WTC11 (cell line): Measurements from ENCODE around the gene NNAT. TPM values are rescaled to one million over a fixed set of nuclear protein-coding genes. Genes with fewer than 3 reads are reported as not detected.

Experiments
- ATAC-seq: fragments of 200-7000 bp; cut with Tn5 transposase; 2 replicates; pipeline ENCODE4 v1.10.0; 2021; ENCODE audit warnings: mild to moderate bottlenecking, moderate library complexity
- CTCF ChIA-PET: fragments of 300-600 bp; sonication (Branson Sonifier 250); formaldehyde crosslinking; loops from one replicate; lab custom pipeline; 2021; ENCODE audit warnings: antibody characterized with exemption; lab: Charles Lee
- POLR2A ChIA-PET: fragments of 350-600 bp; sonication (Branson Sonifier 250); formaldehyde crosslinking; loops from one replicate; lab custom pipeline; 2021; ENCODE audit warnings: antibody characterized with exemption; lab: Charles Lee
- DNase-seq: peaks from one replicate; pipeline ENCODE4 v3.0.0; 2021; ENCODE audit warnings: low spot score
- H3K27ac Mint-ChIP-seq: 2 replicates; pipeline ENCODE4 v1.8.0; 2021; ENCODE audit warnings: mixed read lengths
- H3K27me3 Mint-ChIP-seq: 2 replicates; pipeline ENCODE4 v1.8.0; 2021; ENCODE audit warnings: low read depth, mild to moderate bottlenecking, moderate library complexity, mixed read lengths
- H3K36me3 Mint-ChIP-seq: 2 replicates; pipeline ENCODE4 v1.8.0; 2021; ENCODE audit warnings: mixed read lengths
- H3K4me1 Mint-ChIP-seq: 2 replicates; pipeline ENCODE4 v1.8.0; 2022; ENCODE audit warnings: mixed read lengths
- H3K4me3 Mint-ChIP-seq: 2 replicates; pipeline ENCODE4 v1.8.0; 2021; ENCODE audit warnings: mild to moderate bottlenecking, moderate library complexity, mixed read lengths
- H3K9me3 Mint-ChIP-seq: 2 replicates; pipeline ENCODE4 v1.8.0; 2021; ENCODE audit warnings: mixed read lengths
- CTCF ChIP-seq: fragments of 200-600 bp; IDR thresholded peaks from 2 replicates; pipeline ENCODE4 v1.8.0; 2022; ENCODE audit warnings: antibody characterized with exemption
- E2F1 ChIP-seq: sonication (generic); formaldehyde crosslinking; IDR thresholded peaks from 2 replicates; pipeline ENCODE4 v1.8.0; 2022; ENCODE audit warnings: mild to moderate bottlenecking, missing genetic modification reagents
- E2F5 ChIP-seq: sonication (generic); formaldehyde crosslinking; IDR thresholded peaks from 2 replicates; pipeline ENCODE4 v1.8.1; 2022; ENCODE audit warnings: mild to moderate bottlenecking, moderate library complexity, missing genetic modification reagents
- ELF4 ChIP-seq: sonication (generic); formaldehyde crosslinking; IDR thresholded peaks from 2 replicates; pipeline ENCODE4 v1.8.1; 2022; ENCODE audit warnings: low read depth, mild to moderate bottlenecking, moderate library complexity, missing genetic modification reagents
- GABPB1 ChIP-seq: sonication (generic); formaldehyde crosslinking; IDR thresholded peaks from 2 replicates; pipeline ENCODE4 v1.8.1; 2023; ENCODE audit warnings: mild to moderate bottlenecking, missing genetic modification reagents
- NR3C1 ChIP-seq: sonication (generic); formaldehyde crosslinking; conservative IDR thresholded peaks from 2 replicates; pipeline ENCODE4 v1.8.1; 2023; ENCODE audit warnings: low read depth, mild to moderate bottlenecking, missing genetic modification reagents
- RORB ChIP-seq: fragments of 250-450 bp; sonication (Bioruptor Pico); IDR thresholded peaks from 2 replicates; pipeline ENCODE4 v1.9.0; 2021; ENCODE audit warnings: mild to moderate bottlenecking
- SMAD4 ChIP-seq: sonication (generic); formaldehyde crosslinking; IDR thresholded peaks from 2 replicates; pipeline ENCODE4 v1.8.0; 2022; ENCODE audit warnings: mild to moderate bottlenecking, missing genetic modification reagents
- ZNF317 ChIP-seq: sonication (generic); formaldehyde crosslinking; IDR thresholded peaks from 2 replicates; pipeline ENCODE4 v1.8.1; 2023; ENCODE audit warnings: low read depth, mild to moderate bottlenecking, moderate library complexity, missing genetic modification reagents, borderline replicate concordance
- ZNF396 ChIP-seq: fragments of 250-450 bp; sonication (Bioruptor Pico); IDR thresholded peaks from 2 replicates; pipeline ENCODE4 v1.8.0; 2021; ENCODE audit warnings: mild to moderate bottlenecking, moderate library complexity, borderline replicate concordance
- ZNF423 ChIP-seq: fragments of 250-450 bp; sonication (Bioruptor Pico); IDR thresholded peaks from 2 replicates; pipeline ENCODE4 v2.1.2; 2022; ENCODE audit warnings: mild to moderate bottlenecking, moderate library complexity
- total RNA-seq: library from RNA; stranded (reverse); gene quantifications from 3 replicates; pipeline ENCODE4 v1.2.3, GENCODE V29; 2021
- TF ChIP-seq, protein P1 (sequence below): sonication (generic); formaldehyde crosslinking; conservative IDR thresholded peaks from 2 replicates; pipeline ENCODE4 v1.8.1; 2023; ENCODE audit warnings: mild to moderate bottlenecking, low read depth, missing genetic modification reagents, moderate library complexity
- TF ChIP-seq, protein P2 (sequence below): fragments of 250-450 bp; sonication (Bioruptor Pico); IDR thresholded peaks from 2 replicates; pipeline ENCODE4 v1.9.0; 2021; ENCODE audit warnings: mild to moderate bottlenecking, borderline replicate concordance

The NNAT gene
- total RNA-seq, 1 experiment from 2014 or later = 90.0 TPM

DNA sequence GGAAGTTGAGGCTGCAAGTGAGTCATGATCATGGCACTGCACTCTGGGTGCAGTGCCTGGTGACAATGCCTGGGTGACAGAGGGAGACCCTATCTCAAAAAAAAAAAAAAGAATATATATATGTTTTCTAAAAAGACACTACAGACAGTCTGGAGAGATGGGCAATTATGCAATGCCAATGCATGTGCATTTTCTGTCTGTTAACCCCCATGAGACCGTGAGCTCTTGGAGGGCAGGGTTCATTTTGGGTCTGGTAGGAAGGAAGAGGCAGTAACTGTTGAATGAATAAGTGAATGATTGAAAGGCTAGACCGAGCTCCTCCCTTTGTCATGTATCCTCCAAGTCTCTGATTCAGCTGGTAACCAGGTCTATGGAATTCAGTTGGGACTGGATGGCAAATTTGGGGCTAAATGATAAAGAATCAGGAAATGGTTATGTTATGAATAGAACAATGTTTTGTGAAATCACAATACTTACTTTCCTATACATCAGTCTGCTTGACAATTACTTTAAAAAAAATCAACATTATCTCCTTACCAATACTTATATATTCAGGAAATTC, 12.2 kb downstream of the NNAT start:
- no peak for DNase-seq
- ChIA-PET POLR2A (interaction anchor here (1.0 kb wide), 1 partner anchor 137 kb away, joined by 3 read pairs; no protein-coding TSS in a partner anchor), CTCF (interaction anchor here (1.1 to 5.4 kb wide), 5 partner anchors 137 to 337 kb away, joined by 3 to 28 read pairs (median 5); no protein-coding TSS in a partner anchor)
- no peak overlapping the region for H3K27ac Mint-ChIP-seq
- H3K4me1 Mint-ChIP-seq = peaks cover 27% of the 10 kb centered on the region
- no peaks in the 10 kb centered on the region for H3K9me3 Mint-ChIP-seq
- ATAC-seq = no peak
- no peak overlapping the region for H3K4me3 Mint-ChIP-seq
- H3K36me3 Mint-ChIP-seq = no peaks in the 10 kb centered on the region
- TF ChIP-seq SMAD4 (CRISPR knock-in tag) (no peak), ZNF317 (CRISPR knock-in tag) (no peak), E2F5 (CRISPR knock-in tag) (no peak), ZNF396 (CRISPR knock-in tag) (no peak), E2F1 (CRISPR knock-in tag) (no peak), NR3C1 (CRISPR knock-in tag) (no peak)
- TF ChIP-seq, protein P1, sequence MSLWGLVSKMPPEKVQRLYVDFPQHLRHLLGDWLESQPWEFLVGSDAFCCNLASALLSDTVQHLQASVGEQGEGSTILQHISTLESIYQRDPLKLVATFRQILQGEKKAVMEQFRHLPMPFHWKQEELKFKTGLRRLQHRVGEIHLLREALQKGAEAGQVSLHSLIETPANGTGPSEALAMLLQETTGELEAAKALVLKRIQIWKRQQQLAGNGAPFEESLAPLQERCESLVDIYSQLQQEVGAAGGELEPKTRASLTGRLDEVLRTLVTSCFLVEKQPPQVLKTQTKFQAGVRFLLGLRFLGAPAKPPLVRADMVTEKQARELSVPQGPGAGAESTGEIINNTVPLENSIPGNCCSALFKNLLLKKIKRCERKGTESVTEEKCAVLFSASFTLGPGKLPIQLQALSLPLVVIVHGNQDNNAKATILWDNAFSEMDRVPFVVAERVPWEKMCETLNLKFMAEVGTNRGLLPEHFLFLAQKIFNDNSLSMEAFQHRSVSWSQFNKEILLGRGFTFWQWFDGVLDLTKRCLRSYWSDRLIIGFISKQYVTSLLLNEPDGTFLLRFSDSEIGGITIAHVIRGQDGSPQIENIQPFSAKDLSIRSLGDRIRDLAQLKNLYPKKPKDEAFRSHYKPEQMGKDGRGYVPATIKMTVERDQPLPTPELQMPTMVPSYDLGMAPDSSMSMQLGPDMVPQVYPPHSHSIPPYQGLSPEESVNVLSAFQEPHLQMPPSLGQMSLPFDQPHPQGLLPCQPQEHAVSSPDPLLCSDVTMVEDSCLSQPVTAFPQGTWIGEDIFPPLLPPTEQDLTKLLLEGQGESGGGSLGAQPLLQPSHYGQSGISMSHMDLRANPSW (CRISPR knock-in tag) = no peak
- H3K27me3 Mint-ChIP-seq = no peaks in the 10 kb centered on the region

DNA sequence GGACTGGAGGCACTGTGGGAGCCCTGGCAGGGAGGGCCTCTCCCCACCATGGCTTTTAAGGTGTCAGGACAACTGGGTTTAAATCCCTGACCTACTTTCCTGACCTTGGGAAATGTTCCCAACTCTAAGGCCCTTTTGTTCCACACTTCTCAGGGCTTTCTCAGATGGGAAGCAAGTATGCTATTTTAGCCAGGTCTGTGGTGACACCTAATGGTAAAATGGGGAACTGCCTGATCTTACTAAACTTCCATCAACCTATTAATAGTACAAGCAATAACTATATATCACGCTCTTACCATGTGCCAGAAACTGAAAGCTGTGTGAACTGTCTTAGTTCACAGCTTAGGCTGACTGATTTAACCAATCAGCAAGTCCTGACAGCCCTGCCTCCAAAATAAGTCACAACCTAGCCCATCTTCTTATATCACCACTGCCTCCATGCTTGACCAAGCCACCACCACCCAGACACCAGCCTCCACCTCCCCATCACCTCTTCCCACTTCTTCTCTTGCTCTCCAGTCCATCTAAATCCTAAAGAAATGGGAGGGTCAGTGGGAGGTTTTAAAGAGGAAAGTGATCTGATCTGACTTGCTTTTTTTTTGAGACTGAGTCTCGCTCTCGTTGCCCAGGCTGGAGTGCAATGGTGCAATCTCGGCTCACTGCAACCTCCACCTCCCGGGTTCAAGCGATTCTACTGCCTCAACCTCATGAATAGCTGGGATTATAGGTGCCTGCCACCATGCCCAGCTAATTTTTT, 13.5 kb downstream of the NNAT start:
- Mint-ChIP-seq H3K4me3 (no peak overlapping the region), H3K9me3 (no peaks in the 10 kb centered on the region), H3K36me3 (no peaks in the 10 kb centered on the region), H3K27ac (no peak overlapping the region)
- ATAC-seq (peak; percentile 89), DNase-seq (no peak)
- POLR2A ChIA-PET = no interaction called here
- no peak for TF ChIP-seq RORB (CRISPR knock-in tag)
- peak; percentile 80 for TF ChIP-seq CTCF
- TF ChIP-seq, all 79 proteins: peak for 1
- CTCF ChIA-PET = interaction anchor here (0.7 to 5.4 kb wide), 5 partner anchors 9 to 339 kb away, joined by 3 to 28 read pairs (median 5); no protein-coding TSS in a partner anchor
- H3K27me3 Mint-ChIP-seq = no peaks in the 10 kb centered on the region
- peaks cover 20% of the 10 kb centered on the region for H3K4me1 Mint-ChIP-seq

DNA sequence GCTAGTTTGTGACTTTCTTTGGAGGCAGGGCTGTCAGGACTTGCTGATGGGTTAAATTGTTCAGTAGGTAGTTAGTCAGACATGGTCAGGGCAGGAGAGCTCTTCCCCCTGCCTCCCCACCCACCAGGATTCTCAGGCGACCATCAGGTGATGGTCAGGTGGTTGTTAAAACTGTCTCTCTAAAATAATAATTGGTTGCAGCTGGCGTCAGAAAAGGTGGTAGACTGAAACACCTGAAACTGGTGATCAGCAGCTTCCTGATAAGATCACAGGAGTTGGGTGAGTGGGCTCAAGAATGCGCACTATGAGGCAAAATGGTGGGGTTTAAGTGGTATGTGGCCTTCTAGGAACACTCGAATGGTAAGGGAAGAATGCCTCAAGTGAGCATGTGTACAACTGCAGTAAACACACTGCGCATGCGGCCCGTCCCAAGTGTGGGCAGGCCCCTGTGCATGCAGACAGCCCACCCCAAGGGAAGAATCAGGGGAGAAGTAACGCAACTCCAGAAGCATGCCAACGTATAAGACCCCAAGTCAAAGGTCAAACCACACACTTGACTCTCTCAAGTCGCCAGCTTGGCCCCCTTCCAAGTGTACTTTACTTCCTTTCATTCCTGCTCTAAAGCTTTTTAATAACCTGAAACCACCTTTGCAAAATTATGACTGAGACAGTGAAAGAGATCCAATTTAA, 14.5 kb downstream of the NNAT start:
- no peak for ATAC-seq
- TF ChIP-seq ELF4 (CRISPR knock-in tag) = no peak
- TF ChIP-seq NR3C1 (CRISPR knock-in tag) = no peak
- TF ChIP-seq ZNF396 (CRISPR knock-in tag) = no peak
- TF ChIP-seq, protein P2, sequence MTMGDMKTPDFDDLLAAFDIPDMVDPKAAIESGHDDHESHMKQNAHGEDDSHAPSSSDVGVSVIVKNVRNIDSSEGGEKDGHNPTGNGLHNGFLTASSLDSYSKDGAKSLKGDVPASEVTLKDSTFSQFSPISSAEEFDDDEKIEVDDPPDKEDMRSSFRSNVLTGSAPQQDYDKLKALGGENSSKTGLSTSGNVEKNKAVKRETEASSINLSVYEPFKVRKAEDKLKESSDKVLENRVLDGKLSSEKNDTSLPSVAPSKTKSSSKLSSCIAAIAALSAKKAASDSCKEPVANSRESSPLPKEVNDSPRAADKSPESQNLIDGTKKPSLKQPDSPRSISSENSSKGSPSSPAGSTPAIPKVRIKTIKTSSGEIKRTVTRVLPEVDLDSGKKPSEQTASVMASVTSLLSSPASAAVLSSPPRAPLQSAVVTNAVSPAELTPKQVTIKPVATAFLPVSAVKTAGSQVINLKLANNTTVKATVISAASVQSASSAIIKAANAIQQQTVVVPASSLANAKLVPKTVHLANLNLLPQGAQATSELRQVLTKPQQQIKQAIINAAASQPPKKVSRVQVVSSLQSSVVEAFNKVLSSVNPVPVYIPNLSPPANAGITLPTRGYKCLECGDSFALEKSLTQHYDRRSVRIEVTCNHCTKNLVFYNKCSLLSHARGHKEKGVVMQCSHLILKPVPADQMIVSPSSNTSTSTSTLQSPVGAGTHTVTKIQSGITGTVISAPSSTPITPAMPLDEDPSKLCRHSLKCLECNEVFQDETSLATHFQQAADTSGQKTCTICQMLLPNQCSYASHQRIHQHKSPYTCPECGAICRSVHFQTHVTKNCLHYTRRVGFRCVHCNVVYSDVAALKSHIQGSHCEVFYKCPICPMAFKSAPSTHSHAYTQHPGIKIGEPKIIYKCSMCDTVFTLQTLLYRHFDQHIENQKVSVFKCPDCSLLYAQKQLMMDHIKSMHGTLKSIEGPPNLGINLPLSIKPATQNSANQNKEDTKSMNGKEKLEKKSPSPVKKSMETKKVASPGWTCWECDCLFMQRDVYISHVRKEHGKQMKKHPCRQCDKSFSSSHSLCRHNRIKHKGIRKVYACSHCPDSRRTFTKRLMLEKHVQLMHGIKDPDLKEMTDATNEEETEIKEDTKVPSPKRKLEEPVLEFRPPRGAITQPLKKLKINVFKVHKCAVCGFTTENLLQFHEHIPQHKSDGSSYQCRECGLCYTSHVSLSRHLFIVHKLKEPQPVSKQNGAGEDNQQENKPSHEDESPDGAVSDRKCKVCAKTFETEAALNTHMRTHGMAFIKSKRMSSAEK (CRISPR knock-in tag) = no peak
- no peak for TF ChIP-seq GABPB1 (CRISPR knock-in tag)
- TF ChIP-seq ZNF423 = no peak

More for the DNA sequence above, 14.5 kb downstream of the NNAT start:
- Mint-ChIP-seq H3K4me3 (no peak overlapping the region), H3K36me3 (no peaks in the 10 kb centered on the region), H3K9me3 (no peaks in the 10 kb centered on the region), H3K27me3 (no peaks in the 10 kb centered on the region), H3K27ac (no peak overlapping the region), H3K4me1 (peaks cover 24% of the 10 kb centered on the region)
- ChIA-PET POLR2A (no interaction called here), CTCF (interaction anchor here (0.7 to 5.4 kb wide), 5 partner anchors 8 to 340 kb away, joined by 3 to 28 read pairs (median 4); no protein-coding TSS in a partner anchor)
- no peak for DNase-seq
